Left hindlimb (tissue), 1 donor: ENCODE results near the gene TFDP1.

ENCODE experiments used
- DNase-seq: peaks from one replicate; pipeline ENCODE4 v3.0.0-alpha.2; 2018

The TFDP1 gene

DNA sequence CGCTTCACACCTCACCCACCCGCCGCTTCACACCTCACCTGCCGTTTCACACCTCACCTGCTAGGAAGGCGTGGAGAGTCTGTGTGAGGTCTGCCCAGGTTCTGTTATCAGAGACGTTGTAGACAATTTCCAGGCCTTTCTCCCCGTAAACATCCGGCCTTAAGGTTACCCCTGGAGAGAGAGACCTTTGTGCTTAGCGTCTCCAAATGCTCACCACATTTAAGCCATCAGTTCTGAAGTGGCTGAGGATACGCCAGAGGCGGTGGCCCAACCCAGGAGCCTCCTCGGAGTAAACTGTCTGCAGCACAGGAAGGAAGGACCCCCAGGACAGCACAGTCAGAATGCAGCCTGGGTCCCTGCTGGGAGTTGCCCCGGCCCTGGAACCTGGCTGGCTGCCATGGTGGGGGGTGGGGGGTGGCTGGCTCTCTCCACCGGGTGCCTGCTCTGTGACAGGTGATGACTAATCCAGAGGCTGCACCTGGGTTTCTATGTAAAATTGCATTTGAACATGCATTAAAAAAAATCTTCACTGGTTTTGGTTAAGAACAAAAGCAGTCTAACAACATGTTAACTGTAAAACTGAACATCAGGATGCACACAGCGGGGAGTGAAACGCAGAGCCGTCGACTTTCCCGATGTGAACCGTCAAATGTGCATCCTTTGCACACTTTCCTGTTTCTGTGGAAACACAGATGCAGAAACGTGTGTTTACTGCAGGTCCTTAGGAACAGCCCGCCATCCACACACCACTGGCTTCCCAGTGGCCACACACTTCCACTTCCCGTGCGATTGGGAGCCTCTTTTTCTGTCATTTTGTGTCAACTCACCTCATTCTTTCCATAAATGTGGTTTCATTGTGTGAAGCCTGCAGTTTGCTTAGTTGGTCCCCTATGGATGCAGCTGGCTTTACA, 69.0 kb downstream of the TFDP1 start:
- peak; percentile 27 for DNase-seq

DNA sequence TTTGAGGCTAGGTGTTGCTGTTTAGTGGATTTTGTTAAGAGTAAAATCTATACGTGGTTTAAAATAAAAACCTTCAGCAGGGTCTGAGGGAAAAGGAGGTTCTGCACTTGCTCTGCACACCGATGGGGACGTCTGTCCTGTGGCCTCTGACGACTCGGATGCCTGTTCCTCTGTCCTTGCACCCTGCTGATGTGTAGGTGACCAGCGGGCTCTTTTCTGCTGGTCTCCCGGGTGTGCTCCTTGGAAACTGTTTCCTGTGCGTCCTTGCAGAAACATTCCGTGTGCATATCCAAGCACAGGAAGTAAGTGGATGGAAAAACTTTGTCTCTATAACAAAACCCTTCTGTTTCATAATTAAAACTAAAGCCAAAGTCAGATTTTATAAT, 69.6 kb downstream of the TFDP1 start:
- DNase-seq: peak; percentile 17

GRCh38 chr13:113654591-113655345, 70.2 kb downstream of the TFDP1 start:
- peak; percentile 25 for DNase-seq

- peak; percentile 18 for DNase-seq
These were observed 70.9 kb downstream of the TFDP1 start for GRCh38 chr13:113655346-113656002.

DNA sequence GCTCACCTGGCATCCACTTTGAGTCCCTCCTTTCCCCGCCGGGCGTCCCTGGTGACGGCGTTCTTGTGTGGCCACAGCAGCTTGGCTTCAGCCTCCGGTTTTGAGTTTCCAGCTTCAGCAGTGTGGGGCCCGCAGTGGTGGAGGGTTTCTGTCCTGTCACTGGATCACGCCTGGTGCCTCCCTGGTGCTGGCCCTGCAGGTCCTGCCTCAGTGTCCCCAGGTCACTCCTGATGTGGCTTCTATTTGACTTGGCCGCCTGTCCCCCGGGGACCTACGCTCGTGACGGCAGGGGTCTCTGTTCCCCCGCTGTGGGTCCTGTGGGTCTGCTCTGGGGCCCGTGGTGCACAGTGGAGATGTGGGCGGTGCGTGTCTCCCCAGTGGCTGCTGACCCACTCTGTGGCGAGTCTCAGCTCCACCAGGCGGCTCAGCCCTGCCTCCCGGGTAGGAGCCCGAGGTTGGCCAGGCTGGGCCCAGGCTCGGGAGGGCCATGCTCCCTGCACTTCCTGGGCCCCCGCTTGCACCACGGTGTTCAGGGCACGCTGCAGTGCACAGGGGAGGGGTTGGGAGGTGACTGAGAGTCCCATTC, 71.5 kb downstream of the TFDP1 start:
- DNase-seq: peak; percentile 17

- peak; percentile 16 for DNase-seq
These were observed 72.5 kb downstream of the TFDP1 start for GRCh38 chr13:113656831-113657671.

DNA sequence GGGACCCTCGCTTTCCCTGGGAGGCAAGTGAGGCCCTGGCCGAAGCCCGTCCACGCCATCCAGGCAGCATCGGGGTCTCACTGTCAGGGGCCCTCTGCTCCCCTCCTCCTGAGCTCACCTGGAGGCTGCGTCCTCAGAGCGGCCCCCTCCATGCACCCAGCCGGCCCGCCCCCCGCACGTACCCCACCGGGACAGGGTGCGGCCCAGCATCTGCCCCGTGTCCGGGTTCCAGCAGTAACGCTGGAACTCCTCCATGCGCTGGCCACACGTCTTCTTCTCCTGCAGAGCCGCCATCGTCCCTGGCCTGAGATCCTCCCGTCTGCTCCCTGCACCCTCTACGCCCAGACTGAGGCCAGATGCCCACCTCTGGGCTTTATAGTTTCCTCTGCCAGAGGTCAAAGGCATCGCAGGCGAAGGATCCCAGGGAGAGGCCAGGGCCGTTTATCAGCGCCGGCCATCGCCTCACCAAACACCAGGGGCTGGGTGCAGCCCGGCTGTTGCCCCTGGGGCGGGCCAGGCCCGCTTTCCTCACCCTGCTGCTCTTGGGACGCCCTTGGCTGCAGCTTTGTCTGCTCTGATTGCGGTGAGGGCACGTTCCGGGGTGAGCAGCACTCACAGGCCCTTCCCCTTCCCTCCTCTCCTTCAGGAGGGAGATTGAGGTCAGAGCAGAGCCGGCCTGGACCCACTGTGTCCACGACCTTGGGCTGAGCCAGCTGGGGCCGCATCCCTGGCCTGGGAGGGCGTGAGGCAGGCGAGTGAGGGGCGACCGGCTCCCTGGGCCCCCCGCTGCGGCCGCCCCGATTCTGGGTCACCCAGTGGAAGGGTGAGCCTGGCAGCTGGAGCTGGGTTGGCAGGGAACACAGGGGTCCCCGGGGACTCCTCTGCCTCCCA, 73.5 kb downstream of the TFDP1 start, which contains the start of gene ATP4B:
TSS of gene ATP4B (minus strand) at position 348 of the 891 bp plus-strand sequence. CDS start at position 294, 54 bp downstream.
- peak; percentile 26 for DNase-seq

GRCh38 chr13:113658836-113659235, 74.3 kb downstream of the TFDP1 start:
- DNase-seq: peak; percentile 14

- no peak for DNase-seq
These were observed 74.8 kb downstream of the TFDP1 start for GRCh38 chr13:113659337-113659736.

- DNase-seq: no peak
These were observed 75.5 kb downstream of the TFDP1 start for GRCh38 chr13:113660066-113660465.

- DNase-seq: no peak
These were observed 77.0 kb downstream of the TFDP1 start for GRCh38 chr13:113661509-113661908.

DNA sequence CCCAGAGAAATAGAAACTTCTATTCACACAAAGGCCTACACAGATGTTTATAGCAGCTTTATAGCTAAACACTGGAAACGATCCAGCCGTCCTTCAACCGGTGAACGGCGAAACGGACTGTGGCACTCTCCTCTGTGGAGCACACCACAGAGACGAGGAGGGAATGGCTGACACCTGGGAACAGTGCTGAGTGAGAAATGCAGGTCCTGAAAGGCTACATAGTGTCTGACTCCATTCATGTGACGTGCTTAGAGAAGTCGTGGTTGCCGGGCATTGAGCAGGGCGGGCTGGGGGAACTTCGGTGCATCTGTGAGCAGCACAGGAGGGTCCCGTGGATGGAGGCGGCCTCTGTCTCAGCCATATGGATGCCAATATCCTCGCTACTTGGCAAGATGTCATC, 79.4 kb downstream of the TFDP1 start:
- peak; percentile 2 for DNase-seq

DNA sequence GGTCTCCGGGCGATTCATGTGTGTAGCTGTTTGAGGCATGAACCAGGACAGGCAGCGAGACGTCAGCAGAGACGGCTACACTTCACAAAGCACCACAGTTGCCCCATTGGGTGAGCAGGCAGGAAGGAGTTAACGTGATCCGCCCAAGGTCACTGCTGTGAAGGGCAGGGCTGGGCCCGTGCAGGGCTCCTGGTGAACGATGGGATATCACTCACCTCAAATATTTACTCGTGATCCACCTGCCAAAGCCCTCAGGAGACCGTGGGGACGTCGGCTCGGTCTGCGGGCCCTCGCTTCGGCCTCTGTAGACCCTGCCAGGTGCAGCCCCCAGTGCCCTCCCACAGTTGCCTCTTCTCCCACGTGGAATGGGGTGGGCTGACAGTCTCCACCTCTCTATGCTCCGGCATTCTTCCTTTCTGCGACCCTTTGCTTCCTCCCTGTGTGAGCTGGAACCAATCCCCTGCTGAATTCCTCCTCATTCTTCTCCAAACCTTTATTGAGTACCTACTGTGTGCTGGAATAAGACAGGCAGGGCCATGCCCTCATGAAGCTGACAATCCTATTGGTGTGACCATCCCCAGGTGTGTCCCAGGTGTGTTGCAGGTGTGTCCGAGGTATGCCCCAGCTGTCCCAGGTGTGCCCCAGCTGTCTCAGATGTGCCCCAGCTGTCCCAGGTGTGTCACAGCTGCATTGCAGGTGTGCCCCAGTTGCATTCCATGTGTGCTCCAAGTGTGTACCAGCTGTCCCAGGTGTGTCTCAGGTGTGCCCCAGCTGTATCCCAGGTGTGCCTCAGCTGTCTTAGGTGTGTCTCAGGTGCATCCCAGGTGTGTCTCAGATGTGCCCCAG, 80.4 kb downstream of the TFDP1 start:
- DNase-seq: peak; percentile 27

GRCh38 chr13:113665597-113666328, 81.2 kb downstream of the TFDP1 start:
- DNase-seq: peak; percentile 40

- DNase-seq: no peak
These were observed 81.7 kb downstream of the TFDP1 start for GRCh38 chr13:113666329-113666670.

DNA sequence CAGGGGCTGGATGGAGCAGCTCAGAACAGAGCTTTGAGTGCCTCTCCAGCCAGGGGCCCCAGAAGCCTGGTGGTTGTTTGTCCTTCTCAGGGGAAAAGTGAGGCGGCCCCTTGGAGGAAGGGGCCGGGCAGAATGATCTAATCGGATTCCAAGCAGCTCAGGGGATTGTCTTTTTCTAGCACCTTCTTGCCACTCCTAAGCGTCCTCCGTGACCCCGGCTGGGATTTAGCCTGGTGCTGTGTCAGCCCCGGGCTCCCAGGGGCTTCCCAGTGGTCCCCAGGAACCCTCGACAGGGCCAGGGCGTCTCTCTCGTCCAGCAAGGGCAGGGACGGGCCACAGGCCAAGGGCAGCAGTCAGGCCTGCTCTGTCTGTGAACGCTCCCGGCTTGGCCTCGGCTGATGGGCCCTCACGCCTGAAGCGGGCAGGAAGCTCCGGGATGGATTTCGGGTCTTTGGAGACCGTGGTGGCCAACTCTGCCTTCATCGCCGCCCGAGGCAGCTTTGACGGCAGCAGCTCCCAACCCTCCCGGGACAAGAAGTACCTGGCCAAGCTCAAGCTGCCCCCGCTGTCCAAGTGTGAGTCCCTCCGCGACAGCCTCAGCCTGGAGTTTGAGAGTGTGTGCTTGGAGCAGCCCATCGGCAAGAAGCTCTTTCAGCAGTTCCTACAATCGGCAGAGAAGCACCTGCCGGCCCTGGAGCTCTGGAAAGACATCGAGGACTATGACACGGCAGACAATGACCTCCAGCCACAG, 82.6 kb downstream of the TFDP1 start, which contains the start of gene GRK1:
TSS of gene GRK1 (plus strand) at position 269 of the 751 bp plus-strand sequence. CDS start at position 437, 168 bp downstream.
- DNase-seq: peak; percentile 33

DNA sequence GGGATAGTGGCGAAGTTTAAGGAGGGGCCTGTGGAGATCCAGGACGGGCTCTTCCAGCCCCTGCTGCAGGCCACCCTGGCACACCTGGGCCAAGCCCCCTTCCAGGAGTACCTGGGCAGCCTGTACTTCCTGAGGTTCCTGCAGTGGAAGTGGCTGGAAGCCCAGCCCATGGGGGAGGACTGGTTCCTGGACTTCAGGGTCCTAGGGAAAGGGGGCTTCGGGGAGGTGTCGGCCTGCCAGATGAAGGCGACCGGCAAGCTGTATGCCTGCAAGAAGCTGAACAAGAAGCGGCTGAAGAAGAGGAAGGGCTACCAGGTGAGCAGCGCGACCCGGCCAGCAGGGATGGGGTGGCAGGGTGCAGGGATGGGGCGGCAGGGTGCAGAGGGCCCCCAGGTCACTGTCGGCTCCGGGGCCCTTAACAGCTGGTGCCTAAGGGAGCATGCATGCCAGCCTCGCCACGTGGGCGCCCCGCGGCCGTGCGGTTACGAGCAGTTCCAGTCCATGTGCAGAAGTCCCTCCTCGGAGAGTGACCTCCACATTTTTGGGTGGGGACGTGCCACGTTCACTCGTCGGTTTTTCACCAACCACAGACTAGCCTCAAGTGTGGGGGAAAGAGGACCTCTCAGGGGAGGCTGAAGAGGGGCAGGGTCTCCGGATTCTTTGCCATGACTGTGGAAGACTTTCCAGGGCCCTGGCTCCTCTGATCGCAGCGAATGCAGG, 83.4 kb downstream of the TFDP1 start:
- peak; percentile 25 for DNase-seq
